ENCODE data around the gene PLEKHA1. TPM values are rescaled to one million over a fixed set of nuclear protein-coding genes. Genes with fewer than 3 reads are reported as not detected.

Gene PLEKHA1
- total and polyA plus RNA-seq, 9 donors = 16.7 to 31.1 (median 27.1) TPM

GRCh38 chr10:122387572-122387971 is 13.1 kb downstream of the PLEKHA1 start:
- intact Hi-C loops (cut with DNase I) = no loop called here
- Histone ChIP-seq H3K9me3 (no peaks in the 10 kb centered on the region), H3K4me3 (no peak overlapping the region), H3K4me1 (ENCODE audit: insufficient read depth) (peaks cover 2% of the 10 kb centered on the region), H3K27me3 (no peaks in the 10 kb centered on the region), H3K27ac (no peak overlapping the region), H3K36me3 (no peaks in the 10 kb centered on the region)
- DNase-seq = no peak
- 95 to 98% (median 97%) methylated on average over 2 of the region's 2 CpGs for WGBS, 3 donors
- no peak for TF ChIP-seq CTCF (IDR thresholded peaks at IDR 0.05)
- TF ChIP-seq POLR2A (IDR thresholded peaks at IDR 0.05) = no peak
- no peak for TF ChIP-seq EP300 (IDR thresholded peaks at IDR 0.05)

GRCh38 chr10:122388287-122388997 is 13.9 kb downstream of the PLEKHA1 start:
- intact Hi-C loops (cut with DNase I) = no loop called here
- H3K27me3 ChIP-seq = no peaks in the 10 kb centered on the region
- TF ChIP-seq CTCF (IDR thresholded peaks at IDR 0.05) (no peak), EP300 (IDR thresholded peaks at IDR 0.05) (no peak), POLR2A (IDR thresholded peaks at IDR 0.05) (no peak)
- WGBS, 3 donors = 94 to 96% (median 96%) methylated on average over 1 of the region's 1 CpG
- H3K9me3 ChIP-seq = no peaks in the 10 kb centered on the region
- no peak overlapping the region for H3K27ac ChIP-seq
- no peak overlapping the region for H3K4me3 ChIP-seq
- no peaks in the 10 kb centered on the region for H3K36me3 ChIP-seq
- H3K4me1 ChIP-seq (ENCODE audit: insufficient read depth) = peaks cover 2% of the 10 kb centered on the region
- DNase-seq = no peak

GRCh38 chr10:122390271-122390670 is 15.8 kb downstream of the PLEKHA1 start:
- 97 to 98% (median 98%) methylated on average over 3 of the region's 3 CpGs for WGBS, 3 donors
- no peak overlapping the region for H3K27ac ChIP-seq
- H3K36me3 ChIP-seq = no peaks in the 10 kb centered on the region
- TF ChIP-seq CTCF (IDR thresholded peaks at IDR 0.05) (no peak), POLR2A (IDR thresholded peaks at IDR 0.05) (no peak), EP300 (IDR thresholded peaks at IDR 0.05) (no peak)
- DNase-seq = no peak
- no peaks in the 10 kb centered on the region for H3K9me3 ChIP-seq
- no peak overlapping the region for H3K4me3 ChIP-seq
- H3K27me3 ChIP-seq = no peaks in the 10 kb centered on the region
- H3K4me1 ChIP-seq (ENCODE audit: insufficient read depth) = peaks cover 2% of the 10 kb centered on the region
- intact Hi-C loops (cut with DNase I) = no loop called here

- Histone ChIP-seq H3K27ac (no peak overlapping the region), H3K9me3 (no peaks in the 10 kb centered on the region), H3K4me3 (no peak overlapping the region), H3K4me1 (ENCODE audit: insufficient read depth) (peaks cover 2% of the 10 kb centered on the region), H3K36me3 (no peaks in the 10 kb centered on the region), H3K27me3 (no peaks in the 10 kb centered on the region)
- 12 to 30% (median 27%) methylated on average over 3 of the region's 3 CpGs for WGBS, 3 donors
- no peak for DNase-seq
- intact Hi-C loops (cut with DNase I) = no loop called here
- no peak for TF ChIP-seq CTCF (IDR thresholded peaks at IDR 0.05)
- no peak for TF ChIP-seq EP300 (IDR thresholded peaks at IDR 0.05)
- TF ChIP-seq POLR2A (IDR thresholded peaks at IDR 0.05) = no peak
Observed at GRCh38 chr10:122390679-122391078, 16.2 kb downstream of the PLEKHA1 start.
